ENCODE measurements around the gene NBPF1.
A peak's percentile ranks its signal among the peaks of the same experiment; 100 is the strongest.
"Not testable (repeated sequence)": the region's sequence is repeated elsewhere in the genome, so short reads cannot be mapped to it uniquely, and the experiment has no call there.

NBPF1 gene

GRCh38 chr1:16631248-16632043 lies 18.1 kb upstream of the NBPF1 start:
- no peak overlapping the region for H3K4me3 ChIP-seq (ENCODE audit: low read depth, low read length)
- TF ChIP-seq CTCF (IDR thresholded peaks at IDR 0.05; ENCODE audit: control insufficient read depth, extremely low read depth, insufficient read depth): no peak

GRCh38 chr1:16630661-16631247 lies 17.4 kb upstream of the NBPF1 start:
- no peak overlapping the region for H3K4me3 ChIP-seq (ENCODE audit: low read depth, low read length)
- DNase-seq (ENCODE audit: low read depth): no peak
- no peak for TF ChIP-seq CTCF (IDR thresholded peaks at IDR 0.05; ENCODE audit: control insufficient read depth, extremely low read depth, insufficient read depth)

More at GRCh38 chr1:16631248-16632043, 18.1 kb upstream of the NBPF1 start:
- no peak for DNase-seq (ENCODE audit: low read depth)

- DNase-seq (ENCODE audit: low read depth); H3K4me3 ChIP-seq (ENCODE audit: low read depth, low read length): not testable (repeated sequence)
Observed at GRCh38 chr1:16629916-16630530, 16.7 kb upstream of the NBPF1 start.

GRCh38 chr1:16628361-16629111 lies 15.2 kb upstream of the NBPF1 start:
- H3K4me3 ChIP-seq (ENCODE audit: low read depth, low read length): no peak overlapping the region
- no peak for DNase-seq (ENCODE audit: low read depth)
- no peak for TF ChIP-seq CTCF (IDR thresholded peaks at IDR 0.05; ENCODE audit: control insufficient read depth, extremely low read depth, insufficient read depth)

- not testable (repeated sequence) for DNase-seq (ENCODE audit: low read depth)
Observed at GRCh38 chr1:16626409-16626983, 13.1 kb upstream of the NBPF1 start.

GRCh38 chr1:16625497-16626408 lies 12.4 kb upstream of the NBPF1 start:
- no peak overlapping the region for H3K4me3 ChIP-seq (ENCODE audit: low read depth, low read length)
- TF ChIP-seq CTCF (IDR thresholded peaks at IDR 0.05; ENCODE audit: control insufficient read depth, extremely low read depth, insufficient read depth): no peak
- no peak for DNase-seq (ENCODE audit: low read depth)

More at GRCh38 chr1:16626409-16626983, 13.1 kb upstream of the NBPF1 start:
- H3K4me3 ChIP-seq (ENCODE audit: low read depth, low read length): not testable (repeated sequence)

GRCh38 chr1:16623812-16624719 lies 10.7 kb upstream of the NBPF1 start:
- peak; percentile 95 for DNase-seq (ENCODE audit: low read depth)
- H3K4me3 ChIP-seq (ENCODE audit: low read depth, low read length): not testable (repeated sequence)

GRCh38 chr1:16623337-16623736 lies 10.0 kb upstream of the NBPF1 start:
- peak; percentile 72 for DNase-seq (ENCODE audit: low read depth)
- H3K4me3 ChIP-seq (ENCODE audit: low read depth, low read length): not testable (repeated sequence)

- H3K4me3 ChIP-seq (ENCODE audit: low read depth, low read length); DNase-seq (ENCODE audit: low read depth): not testable (repeated sequence)
Observed at GRCh38 chr1:16621681-16622315, 8.4 kb upstream of the NBPF1 start.

Data from LNCaP clone FGC (cell line).